Limb (tissue), 2 donors: ENCODE results near the gene NCAPH2.

Experiments used
- DNase-seq, 2 donors: peaks; one replicate each; pipeline ENCODE4 v3.0.0-alpha.2; 2016; ENCODE audit errors: extremely low spot score in 2 of 2

NCAPH2 gene

GRCh38 chr22:50569896-50570535, 62.0 kb downstream of the NCAPH2 start:
- DNase-seq: no peak

GRCh38 chr22:50570861-50571260, 62.8 kb downstream of the NCAPH2 start:
- no peak for DNase-seq

DNA sequence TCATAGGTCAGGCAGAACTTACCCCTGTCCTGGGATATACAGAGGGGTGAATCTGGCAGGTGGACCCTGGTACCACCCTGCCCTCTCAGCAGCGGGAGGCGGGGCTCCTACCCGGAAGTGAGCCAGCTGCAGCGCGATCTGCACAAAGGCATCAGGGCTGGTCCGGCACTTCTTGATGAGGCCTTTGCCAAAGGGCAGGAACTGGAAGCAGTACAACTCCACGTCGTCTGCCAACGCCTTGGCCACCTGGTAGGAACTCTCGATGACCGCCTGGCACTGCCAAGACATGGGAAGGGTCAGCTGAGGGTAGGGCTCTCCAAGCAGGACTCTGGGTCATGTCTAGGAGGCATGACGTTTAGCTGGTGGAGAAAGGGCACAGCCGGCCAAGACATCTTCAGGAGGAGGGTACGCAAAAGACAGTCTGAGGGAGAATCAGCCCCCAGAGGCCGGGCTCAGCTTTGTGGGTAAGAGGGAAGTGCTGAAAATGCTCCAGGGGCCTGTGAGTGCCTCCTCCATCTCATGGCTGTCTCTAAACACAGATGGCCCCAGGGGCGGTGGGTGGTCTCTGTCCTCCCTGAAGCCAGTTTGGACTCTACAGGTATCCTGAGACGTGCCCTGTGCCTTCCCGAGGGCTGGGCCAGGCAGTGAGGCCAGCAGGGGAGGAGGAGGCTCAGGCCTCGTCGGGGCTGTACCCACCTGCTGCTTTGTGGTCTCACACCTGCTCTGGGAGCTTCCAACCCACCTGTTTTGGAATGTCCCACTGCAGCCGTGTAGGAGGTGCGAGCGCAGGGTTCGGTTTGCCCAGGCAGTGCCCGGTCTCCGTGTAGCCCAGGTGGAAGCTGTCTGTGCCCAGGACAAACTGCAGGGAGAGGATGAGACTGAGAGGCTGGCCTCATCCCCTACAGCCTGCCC, 63.5 kb downstream of the NCAPH2 start:
- DNase-seq: no peak

DNA sequence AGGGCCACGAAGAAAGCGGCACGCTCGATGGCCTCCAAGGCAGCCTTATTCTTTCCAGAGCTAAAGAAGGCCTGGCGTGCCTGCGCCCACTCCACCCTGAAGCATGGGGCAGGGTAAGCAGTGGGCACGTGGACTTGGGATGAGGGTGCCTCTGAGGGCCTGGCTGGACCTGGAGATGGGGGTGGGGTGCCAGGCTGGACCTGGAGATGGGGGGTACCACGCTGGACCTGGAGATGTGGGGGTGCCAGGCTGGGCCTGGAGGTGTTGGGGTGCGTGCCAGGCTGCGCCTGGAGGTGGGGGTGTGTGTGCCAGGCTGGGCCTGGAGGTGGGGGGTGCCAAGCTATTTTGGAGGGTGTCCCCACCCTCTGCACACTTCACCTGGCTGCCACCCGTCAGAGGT, 64.9 kb downstream of the NCAPH2 start:
- no peak for DNase-seq

GRCh38 chr22:50573491-50574382, 65.7 kb downstream of the NCAPH2 start:
- no peak for DNase-seq

DNA sequence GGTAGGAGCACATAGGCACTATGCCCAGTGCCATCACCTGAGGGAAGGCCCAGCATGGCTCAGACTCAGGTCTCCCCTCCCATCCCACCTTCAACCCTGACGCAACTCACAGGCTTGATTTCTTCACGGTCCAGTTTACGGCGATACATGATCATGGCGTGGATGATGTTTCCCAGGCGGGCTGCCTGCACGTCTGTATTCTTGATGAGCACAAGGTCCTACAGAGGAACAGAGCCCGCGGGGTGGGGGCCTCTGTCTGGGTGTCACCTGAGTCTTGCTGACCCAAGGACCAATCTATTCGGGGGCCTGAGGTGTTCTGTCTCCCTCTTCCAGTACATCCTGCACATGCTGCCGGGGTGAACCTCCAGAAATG, 66.3 kb downstream of the NCAPH2 start:
- DNase-seq: no peak
